Left lung (tissue), 10 donors: Measurements from ENCODE around the gene ATP11C. TPM values are rescaled to one million over a fixed set of nuclear protein-coding genes. Genes with fewer than 3 reads are reported as not detected.

ENCODE experiments used
- ATAC-seq: fragments of 200-7000 bp; cut with Tn5 transposase; one replicate; pipeline ENCODE4 v1.9.1; 2020; ENCODE audit warnings: moderate library complexity
- DNase-seq, 4 donors: peaks; one replicate each; pipeline ENCODE4 v3.0.0-alpha.2; 2013 to 2020
- H3K27ac ChIP-seq, 2 donors: fragments of 200-600 bp; sonication (generic) in 1 of 2; one replicate each; pipeline versions ENCODE4 v1.5.0 to v1.8.0; 2020 to 2021
- H3K27me3 ChIP-seq, 2 donors: fragments of 200-600 bp; sonication (generic) in 1 of 2; one replicate each; pipeline versions ENCODE4 v1.5.0 to v1.8.0; 2020 to 2021
- H3K36me3 ChIP-seq, 2 donors: fragments of 200-600 bp; sonication (generic) in 1 of 2; one replicate each; pipeline versions ENCODE4 v1.5.0 to v1.8.0; 2020 to 2021
- H3K4me1 ChIP-seq, 2 donors: fragments of 200-600 bp; one replicate each; pipeline ENCODE4 v1.8.0; 2021
- H3K4me3 ChIP-seq, 2 donors: fragments of 200-600 bp; sonication (generic) in 1 of 2; one replicate each; pipeline versions ENCODE4 v1.5.0 to v1.8.0; 2020 to 2021; ENCODE audit warnings: mild to moderate bottlenecking in 1 of 2
- H3K9me3 ChIP-seq, 2 donors: fragments of 200-600 bp; sonication (generic) in 1 of 2; one replicate each; pipeline versions ENCODE4 v1.5.0 to v1.8.0; 2020 to 2021
- CTCF ChIP-seq, 2 donors: fragments of 200-600 bp; sonication (generic) in 1 of 2; IDR thresholded peaks; one replicate each; pipeline versions ENCODE4 v1.5.0 to v1.8.0; 2021; ENCODE audit warnings: antibody characterized with exemption in 2 of 2
- intact Hi-C, 2 donors: fragments of 100-400 bp; cut with DNase I; formaldehyde crosslinking; loops; one replicate each; pipeline versions ENCODE4 v1.11.2 to v1.14.2; 2022
- polyA plus RNA-seq, 6 donors: library from polyadenylated mRNA; unstranded; fragments of 120-200 nt; gene quantifications; one replicate each; pipeline ENCODE4 v1.2.1, GENCODE V29; 2013; ENCODE audit not compliant: insufficient read length in 6 of 6
- total RNA-seq, 2 donors: library from RNA; stranded (reverse); fragmentation: NEBNext Ultra II Directional; extraction: Animal tissue kit (Norgen Biotek cat#: 25700); gene quantifications; one replicate each; pipeline ENCODE4 v1.2.1, GENCODE V29; 2021
- donor health status: DM: no; HTN: yes; CAD: no.
- donor health status: DM: no; HTN: no; CAD: no.

The ATP11C gene
- total and polyA plus RNA-seq, 8 donors: 11.1 to 24.7 (median 23.1) TPM

GRCh38 chrX:139750390-139750789 lies 182.5 kb downstream of the ATP11C start:
- Histone ChIP-seq H3K4me3 (no peak overlapping the region), H3K36me3 (no peaks in the 10 kb centered on the region), H3K4me1 (no peaks in the 10 kb centered on the region), H3K27me3 (no peaks in the 10 kb centered on the region), H3K9me3 (peaks cover 0 to 11% of the 10 kb centered on the region in 2 donors), H3K27ac (no peak overlapping the region)
- DNase-seq (no peak), ATAC-seq (no peak)
- intact Hi-C loops: no loop called here
- TF ChIP-seq CTCF (IDR thresholded peaks at IDR 0.05): no peak

- ATAC-seq (no peak), DNase-seq (no peak)
- intact Hi-C loops: no loop called here
These were observed 193.7 kb downstream of the ATP11C start for GRCh38 chrX:139739138-139739537.

GRCh38 chrX:139738581-139738980 lies 194.3 kb downstream of the ATP11C start:
- Histone ChIP-seq H3K36me3 (no peaks in the 10 kb centered on the region), H3K9me3 (no peaks in the 10 kb centered on the region), H3K4me3 (no peak overlapping the region), H3K4me1 (no peaks in the 10 kb centered on the region), H3K27me3 (no peaks in the 10 kb centered on the region), H3K27ac (no peak overlapping the region)
- TF ChIP-seq CTCF (IDR thresholded peaks at IDR 0.05): no peak
- intact Hi-C loops: no loop called here
- ATAC-seq: peak; percentile 79
- no peak for DNase-seq

More at GRCh38 chrX:139739138-139739537, 193.7 kb downstream of the ATP11C start:
- Histone ChIP-seq H3K4me1 (no peaks in the 10 kb centered on the region), H3K36me3 (no peaks in the 10 kb centered on the region), H3K4me3 (no peak overlapping the region), H3K27me3 (no peaks in the 10 kb centered on the region), H3K27ac (no peak overlapping the region), H3K9me3 (no peaks in the 10 kb centered on the region)
- no peak for TF ChIP-seq CTCF (IDR thresholded peaks at IDR 0.05)

- H3K27ac ChIP-seq: no peak overlapping the region
- no peak overlapping the region for H3K4me3 ChIP-seq
- no peak for DNase-seq
- H3K27me3 ChIP-seq: no peaks in the 10 kb centered on the region
- intact Hi-C loops: no loop called here
- no peaks in the 10 kb centered on the region for H3K36me3 ChIP-seq
- H3K4me1 ChIP-seq: no peaks in the 10 kb centered on the region
- H3K9me3 ChIP-seq: no peaks in the 10 kb centered on the region
- no peak for ATAC-seq
- TF ChIP-seq CTCF (IDR thresholded peaks at IDR 0.05): no peak
These were observed 196.7 kb downstream of the ATP11C start for GRCh38 chrX:139736151-139736550.

GRCh38 chrX:139734996-139735395 lies 197.9 kb downstream of the ATP11C start:
- DNase-seq (no peak), ATAC-seq (no peak)
- H3K4me1 ChIP-seq: no peaks in the 10 kb centered on the region
- H3K36me3 ChIP-seq: no peaks in the 10 kb centered on the region
- H3K9me3 ChIP-seq: no peaks in the 10 kb centered on the region
- intact Hi-C loops: no loop called here
- TF ChIP-seq CTCF (IDR thresholded peaks at IDR 0.05): no peak
- no peaks in the 10 kb centered on the region for H3K27me3 ChIP-seq
- H3K27ac ChIP-seq: no peak overlapping the region
- H3K4me3 ChIP-seq: no peak overlapping the region
